Left ventricle myocardium superior (tissue), 1 donor: ENCODE results near the gene ZNF483. TPM values are rescaled to one million over a fixed set of nuclear protein-coding genes. Genes with fewer than 3 reads are reported as not detected.
A peak's percentile ranks its signal among the peaks of the same experiment; 100 is the strongest.
"Not testable (repeated sequence)": the region's sequence is repeated elsewhere in the genome, so short reads cannot be mapped to it uniquely, and the experiment has no call there.

Experiments used
- ATAC-seq: fragments of 200-7000 bp; cut with Tn5 transposase; one replicate; pipeline ENCODE4 v1.9.1; 2020; ENCODE audit warnings: mild to moderate bottlenecking, moderate library complexity
- DNase-seq: peaks from one replicate; pipeline ENCODE4 v3.0.0-alpha.2; 2020
- intact Hi-C: fragments of 100-400 bp; cut with micrococcal nuclease; formaldehyde crosslinking; loops from one replicate; pipeline ENCODE4 v1.11.0; 2022
- long read RNA-seq: library from polyadenylated mRNA; unstranded; transcript quantifications from one replicate; pipeline ENCODE4 v2.0.0, GENCODE V29; 2021
- total RNA-seq: library from RNA; stranded (reverse); fragmentation: NEBNext Ultra II Directional; extraction: Animal tissue kit (Norgen Biotek cat#: 25700); gene quantifications from one replicate; pipeline ENCODE4 v1.2.1, GENCODE V29; 2021
- donor health status: DM: no; HTN: yes; CAD: no; lungs with severe emphysema.

The ZNF483 gene
- total RNA-seq = 4.9 TPM
- long read RNA-seq, partial matches to known transcripts = 0 of 2 reads
- long read RNA-seq, other reads (novel, unspliced or antisense) = 2 of 2 reads

GRCh38 chr9:111525056-111525977 is at the start of gene ZNF483:
ZNF483 (plus strand) TSS chr9:111525179; CDS start chr9:111527396, 2,217 bp downstream.
- intact Hi-C loops = no loop called here
- ATAC-seq = peak; percentile 95

GRCh38 chr9:111475195-111475594 is 49.8 kb upstream of the ZNF483 start:
- ATAC-seq = peak; percentile 39
- intact Hi-C loops = no loop called here
- no peak for DNase-seq

More at GRCh38 chr9:111525056-111525977, at the start of gene ZNF483:
- DNase-seq = peak; percentile 91

GRCh38 chr9:111477677-111478076 is 47.3 kb upstream of the ZNF483 start:
- no peak for ATAC-seq
- intact Hi-C loops = no loop called here

GRCh38 chr9:111481885-111482636 is 42.9 kb upstream of the ZNF483 start:
- ATAC-seq = no peak
- intact Hi-C loops = no loop called here
- no peak for DNase-seq

More at GRCh38 chr9:111477677-111478076, 47.3 kb upstream of the ZNF483 start:
- DNase-seq = no peak

GRCh38 chr9:111482694-111483438 is 42.1 kb upstream of the ZNF483 start:
- DNase-seq = peak; percentile 87
- intact Hi-C loops = no loop called here
- peak; percentile 74 for ATAC-seq

- ATAC-seq (peak; percentile 1), DNase-seq (peak; percentile 67)
- intact Hi-C loops = no loop called here
Measured at GRCh38 chr9:111483439-111483857, 41.5 kb upstream of the ZNF483 start.

GRCh38 chr9:111483858-111484571 is 41.0 kb upstream of the ZNF483 start, which contains the start of gene ECPAS:
ECPAS (minus strand) TSS chr9:111484383; CDS start chr9:111472918, 11,465 bp downstream.
- intact Hi-C loops = no loop called here
- DNase-seq (peak; percentile 86), ATAC-seq (peak; percentile 80)

- no peak for DNase-seq
- no peak for ATAC-seq
- intact Hi-C loops = no loop called here
Measured at GRCh38 chr9:111484572-111484894, 40.4 kb upstream of the ZNF483 start.

- intact Hi-C loops, ATAC-seq, DNase-seq: not testable (repeated sequence)
Measured at GRCh38 chr9:111497196-111497595, 27.8 kb upstream of the ZNF483 start.

GRCh38 chr9:111501005-111501562 is 23.9 kb upstream of the ZNF483 start:
- no peak for ATAC-seq
- intact Hi-C loops = no loop called here
- DNase-seq = no peak

GRCh38 chr9:111501648-111502047 is 23.3 kb upstream of the ZNF483 start:
- intact Hi-C loops = no loop called here
- ATAC-seq (no peak), DNase-seq (no peak)

GRCh38 chr9:111502506-111502905 is 22.5 kb upstream of the ZNF483 start:
- ATAC-seq (peak; percentile 71), DNase-seq (peak; percentile 52)
- intact Hi-C loops = no loop called here

- intact Hi-C loops, ATAC-seq, DNase-seq: not testable (repeated sequence)
Measured at GRCh38 chr9:111511581-111511980, 13.4 kb upstream of the ZNF483 start.

- intact Hi-C loops = no loop called here
- DNase-seq (no peak), ATAC-seq (no peak)
Measured at GRCh38 chr9:111514967-111515366, 10.0 kb upstream of the ZNF483 start.

GRCh38 chr9:111516061-111516465 is 8.9 kb upstream of the ZNF483 start:
- DNase-seq = no peak
- no peak for ATAC-seq
- intact Hi-C loops = no loop called here

- intact Hi-C loops = no loop called here
- DNase-seq (no peak), ATAC-seq (no peak)
Measured at GRCh38 chr9:111524731-111525055, 286 bp upstream of the ZNF483 start.

- ATAC-seq (no peak), DNase-seq (no peak)
- intact Hi-C loops = no loop called here
Measured at GRCh38 chr9:111527347-111527746, 2.4 kb downstream of the ZNF483 start.

- DNase-seq (no peak), ATAC-seq (no peak)
- intact Hi-C loops = no loop called here
Measured at GRCh38 chr9:111529787-111530186, 4.8 kb downstream of the ZNF483 start.
